ENCODE measurements around the gene OPTC. TPM values are rescaled to one million over a fixed set of nuclear protein-coding genes. Genes with fewer than 3 reads are reported as not detected.

The OPTC gene
- total and polyA plus RNA-seq, 2 of the 8 experiments (the other 6 are each of a cell fraction or from before 2014, with no cell fraction given): 1.1 to 4.0 TPM

DNA sequence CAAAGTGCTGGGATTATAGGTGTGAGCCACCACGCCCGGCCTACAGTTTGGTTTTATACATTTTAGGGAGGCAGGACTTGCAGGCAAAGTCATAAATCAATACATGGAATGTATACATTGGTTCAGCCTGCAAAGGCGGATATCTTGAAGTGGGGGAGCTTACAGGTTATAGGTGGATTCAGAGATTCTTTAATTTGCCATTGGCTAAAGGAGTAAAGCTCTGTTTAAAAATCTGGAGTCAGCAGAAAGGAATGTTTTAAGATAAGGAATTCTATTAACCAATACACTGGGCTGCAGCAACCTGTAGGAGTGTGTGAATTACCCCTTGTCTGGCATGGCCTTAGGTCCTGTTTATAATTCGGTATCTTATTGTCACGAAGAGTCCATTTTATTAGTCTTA is 57.6 kb downstream of the OPTC start (continued):
- TF ChIP-seq HDAC6 (IDR thresholded peaks at IDR 0.05; ENCODE audit: low read depth, low read length) (no peak), SIN3A (conservative IDR thresholded peaks at IDR 0.05 in 1 of 2, IDR thresholded peaks at IDR 0.05 in 1 of 2; ENCODE audit: low read depth in 1 of 2, low read length in 2 of 2) (no peak)
